Neuronal stem cell (in vitro differentiated cells): ENCODE data around the gene RTTN.

Experiments used
- DNase-seq: peaks from one replicate; pipeline ENCODE4 v3.0.0-alpha.2; 2013; ENCODE audit warnings: low spot score
- H2AFZ ChIP-seq: one replicate; pipeline ENCODE4 v1.6.1; 2013; ENCODE audit warnings: mild to moderate bottlenecking, low read length, inconsistent platforms
- H2AK5ac ChIP-seq: 2 replicates; pipeline ENCODE4 v1.6.1; 2013; ENCODE audit warnings: low read depth, mild to moderate bottlenecking, inconsistent platforms, low read length, moderate library complexity, mixed read lengths
- H2BK120ac ChIP-seq: 2 replicates; pipeline ENCODE4 v1.6.1; 2013; ENCODE audit warnings: low read depth, mild to moderate bottlenecking, inconsistent platforms, low read length, moderate library complexity, mixed read lengths
- H2BK12ac ChIP-seq: one replicate; pipeline ENCODE4 v1.6.1; 2013; ENCODE audit warnings: low read length, inconsistent platforms
- H2BK15ac ChIP-seq: 2 replicates; pipeline ENCODE4 v1.6.1; 2013; ENCODE audit warnings: mild to moderate bottlenecking, low read length, inconsistent platforms, mixed read lengths
- H2BK5ac ChIP-seq: one replicate; pipeline ENCODE4 v1.6.1; 2013; ENCODE audit warnings: inconsistent platforms, mild to moderate bottlenecking, low read length, moderate library complexity
- H3K14ac ChIP-seq: one replicate; pipeline ENCODE4 v1.6.1; 2013; ENCODE audit warnings: low read length, inconsistent platforms
- H3K18ac ChIP-seq: 2 replicates; pipeline ENCODE4 v1.6.1; 2013; ENCODE audit warnings: low read length, inconsistent platforms
- H3K23ac ChIP-seq: 2 replicates; pipeline ENCODE4 v1.6.1; 2013; ENCODE audit warnings: low read depth, mild to moderate bottlenecking, mixed read lengths, low read length, inconsistent platforms; ENCODE audit not compliant: poor library complexity
- H3K27ac ChIP-seq: replicated peaks from 3 replicates; pipeline ENCODE4 v1.5.1; 2013; ENCODE audit warnings: low read length, inconsistent platforms
- H3K27me3 ChIP-seq, 3 experiments: 2 replicates each; pipeline ENCODE4 v1.6.1; 2013; ENCODE audit warnings: low read length in 3 of 3, mild to moderate bottlenecking in 2 of 3, inconsistent platforms in 1 of 3, low read depth in 1 of 3, mixed read lengths in 1 of 3, moderate library complexity in 1 of 3; ENCODE audit not compliant: control insufficient read depth in 3 of 3, insufficient read depth in 3 of 3
- H3K36me3 ChIP-seq, 2 donors: replicated peaks in 1 of 2; 2 replicates each; pipeline ENCODE4 v1.6.1; 2013; ENCODE audit warnings: low read length in 2 of 2; ENCODE audit not compliant: control insufficient read depth in 2 of 2, insufficient read depth in 2 of 2
- H3K4ac ChIP-seq: 2 replicates; pipeline ENCODE4 v1.6.1; 2013; ENCODE audit warnings: inconsistent platforms, mild to moderate bottlenecking, low read length, moderate library complexity
- H3K4me1 ChIP-seq, 2 donors: 1 replicate in 1 of 2; 2 replicates in 1 of 2; pipeline ENCODE4 v1.6.1; 2013; ENCODE audit warnings: low read length in 2 of 2, low read depth in 1 of 2; ENCODE audit not compliant: control insufficient read depth in 2 of 2, insufficient read depth in 1 of 2
- H3K4me2 ChIP-seq: one replicate; pipeline ENCODE4 v1.6.1; 2013; ENCODE audit warnings: mild to moderate bottlenecking, low read length, inconsistent platforms; ENCODE audit not compliant: insufficient read depth, poor library complexity, severe bottlenecking
- H3K4me3 ChIP-seq, 2 donors: 2 replicates each; pipeline ENCODE4 v1.5.1; 2013; ENCODE audit warnings: low read length in 2 of 2, mild to moderate bottlenecking in 2 of 2, inconsistent platforms in 1 of 2, moderate library complexity in 1 of 2
- H3K79me1 ChIP-seq: one replicate; pipeline ENCODE4 v1.6.1; 2013; ENCODE audit warnings: low read depth, mild to moderate bottlenecking, inconsistent platforms, low read length, moderate library complexity
- H3K9ac ChIP-seq: one replicate; pipeline ENCODE4 v1.6.1; 2013; ENCODE audit warnings: mild to moderate bottlenecking, low read depth, low read length, inconsistent platforms; ENCODE audit not compliant: poor library complexity
- H3K9me3 ChIP-seq, 2 donors: replicated peaks in 1 of 2; 2 replicates each; pipeline versions ENCODE3 to v1.6.1; 2013; ENCODE audit warnings: low read length in 2 of 2, mild to moderate bottlenecking in 2 of 2, inconsistent platforms in 1 of 2, low read depth in 1 of 2, mixed read lengths in 1 of 2, moderate library complexity in 1 of 2; ENCODE audit not compliant: control insufficient read depth in 2 of 2, insufficient read depth in 1 of 2
- H4K8ac ChIP-seq: one replicate; pipeline ENCODE4 v1.6.1; 2013; ENCODE audit warnings: low read depth, mild to moderate bottlenecking, inconsistent platforms, low read length, moderate library complexity
- H4K91ac ChIP-seq: one replicate; pipeline ENCODE4 v1.6.1; 2013; ENCODE audit warnings: low read length, low read depth, mild to moderate bottlenecking, inconsistent platforms; ENCODE audit not compliant: poor library complexity
- WGBS, 2 donors: extraction: QIAGEN DNeasy Blood & Tissue Kit; methylation state at CpG; one replicate each; pipeline ENCODE4 v1.1.7; 2013; ENCODE audit warnings: missing lambda C conversion rate in 2 of 2, mixed read lengths in 1 of 2; ENCODE audit not compliant: insufficient read length in 2 of 2, insufficient replicate concordance in 1 of 2; ENCODE audit errors: extremely low coverage in 2 of 2; 5-methylcytosine and 5-hydroxymethylcytosine counted together

Gene RTTN

GRCh38 chr18:69996417-69996816, 209.1 kb downstream of the RTTN start:
- H3K27me3 ChIP-seq = no peaks in the 10 kb centered on the region
- H3K27ac ChIP-seq = no peak overlapping the region
- no peak overlapping the region for H2BK12ac ChIP-seq
- no peak overlapping the region for H3K14ac ChIP-seq
- no peak overlapping the region for H3K18ac ChIP-seq
- DNase-seq = no peak
- peaks cover 0 to 9% of the 10 kb centered on the region in 2 donors for H3K36me3 ChIP-seq
- H3K4me2 ChIP-seq = no peak overlapping the region
- no peak overlapping the region for H2AK5ac ChIP-seq
- no peak overlapping the region for H3K4me3 ChIP-seq
- H2BK120ac ChIP-seq = no peak overlapping the region
- WGBS, 2 donors = no CpG with 5 or more reads among the region's 2 CpGs
- H2BK15ac ChIP-seq = no peak overlapping the region
- H4K8ac ChIP-seq = no peak overlapping the region
- H3K9ac ChIP-seq = no peak overlapping the region
- peaks cover 0 to 4% of the 10 kb centered on the region in 2 donors for H3K4me1 ChIP-seq
- H3K79me1 ChIP-seq = no peaks in the 10 kb centered on the region
- H3K9me3 ChIP-seq = no peaks in the 10 kb centered on the region
- H2AFZ ChIP-seq = no peak overlapping the region
- no peak overlapping the region for H3K4ac ChIP-seq
- no peak overlapping the region for H4K91ac ChIP-seq
- no peak overlapping the region for H2BK5ac ChIP-seq
- H3K23ac ChIP-seq = no peak overlapping the region

- peaks cover 0 to 4% of the 10 kb centered on the region in 2 donors for H3K4me1 ChIP-seq
- no peak overlapping the region for H2AFZ ChIP-seq
- H3K36me3 ChIP-seq = peaks cover 0 to 4% of the 10 kb centered on the region in 2 donors
- no CpG with 5 or more reads among the region's 3 CpGs for WGBS, 2 donors
- no peak overlapping the region for H3K9ac ChIP-seq
- H3K79me1 ChIP-seq = no peaks in the 10 kb centered on the region
- no peak overlapping the region for H3K18ac ChIP-seq
- no peak overlapping the region for H3K4me3 ChIP-seq
- no peak overlapping the region for H4K8ac ChIP-seq
- H2BK5ac ChIP-seq = no peak overlapping the region
- H2AK5ac ChIP-seq = no peak overlapping the region
- H3K23ac ChIP-seq = no peak overlapping the region
- H2BK120ac ChIP-seq = no peak overlapping the region
- H3K14ac ChIP-seq = no peak overlapping the region
- no peaks in the 10 kb centered on the region for H3K9me3 ChIP-seq
- no peak for DNase-seq
- H3K4ac ChIP-seq = peak overlapping the region; percentile 10
- no peak overlapping the region for H2BK12ac ChIP-seq
- H3K27ac ChIP-seq = no peak overlapping the region
- H3K27me3 ChIP-seq = no peaks in the 10 kb centered on the region
- no peak overlapping the region for H2BK15ac ChIP-seq
- no peak overlapping the region for H3K4me2 ChIP-seq
- H4K91ac ChIP-seq = no peak overlapping the region
Measured at GRCh38 chr18:69995774-69996173, 209.7 kb downstream of the RTTN start.

- H3K36me3 ChIP-seq = no peaks in the 10 kb centered on the region
- H2AFZ ChIP-seq = no peak overlapping the region
- no peak overlapping the region for H2AK5ac ChIP-seq
- H3K23ac ChIP-seq = no peak overlapping the region
- H3K9ac ChIP-seq = no peak overlapping the region
- no peak overlapping the region for H3K27ac ChIP-seq
- no peak overlapping the region for H3K18ac ChIP-seq
- H4K91ac ChIP-seq = no peak overlapping the region
- H3K9me3 ChIP-seq = peaks cover 0 to 4% of the 10 kb centered on the region in 2 donors
- H2BK5ac ChIP-seq = no peak overlapping the region
- H2BK15ac ChIP-seq = no peak overlapping the region
- no peak overlapping the region for H3K4ac ChIP-seq
- H3K27me3 ChIP-seq = no peaks in the 10 kb centered on the region
- H3K79me1 ChIP-seq = no peaks in the 10 kb centered on the region
- no peak overlapping the region for H4K8ac ChIP-seq
- no peak overlapping the region for H3K14ac ChIP-seq
- WGBS, 2 donors = no CpG with 5 or more reads among the region's 1 CpG
- DNase-seq = no peak
- H3K4me1 ChIP-seq = peaks cover 0 to 4% of the 10 kb centered on the region in 2 donors
- no peak overlapping the region for H3K4me3 ChIP-seq
- H2BK12ac ChIP-seq = no peak overlapping the region
- no peak overlapping the region for H2BK120ac ChIP-seq
- no peak overlapping the region for H3K4me2 ChIP-seq
Measured at GRCh38 chr18:69992776-69993175, 212.7 kb downstream of the RTTN start.

- Histone ChIP-seq H2BK15ac (no peak overlapping the region), H3K23ac (no peak overlapping the region), H3K4me2 (no peak overlapping the region), H3K18ac (no peak overlapping the region), H3K79me1 (no peaks in the 10 kb centered on the region), H4K8ac (no peak overlapping the region), H2BK5ac (no peak overlapping the region), H2AFZ (no peak overlapping the region), H2BK120ac (no peak overlapping the region), H3K27ac (no peak overlapping the region), H3K4ac (no peak overlapping the region), H4K91ac (no peak overlapping the region), H3K27me3 (no peaks in the 10 kb centered on the region), H3K9me3 (peaks cover 0 to 14% of the 10 kb centered on the region in 2 donors), H3K36me3 (no peaks in the 10 kb centered on the region), H2AK5ac (no peak overlapping the region), H3K9ac (no peak overlapping the region), H3K4me1 (peaks cover 0 to 3% of the 10 kb centered on the region in 2 donors), H3K14ac (no peak overlapping the region), H3K4me3 (no peak overlapping the region), H2BK12ac (no peak overlapping the region)
- DNase-seq = no peak
- no CpG with 5 or more reads among the region's 1 CpG for WGBS, 2 donors
Measured at GRCh38 chr18:69987870-69988269, 217.6 kb downstream of the RTTN start.
